PC-9 (cell line): Measurements from ENCODE around the gene PRAMEF20.
"Not testable (repeated sequence)": the region's sequence is repeated elsewhere in the genome, so short reads cannot be mapped to it uniquely, and the experiment has no call there.

Source experiments
- CTCF ChIP-seq: fragments of 200-600 bp; sonication (generic); conservative IDR thresholded peaks from 2 replicates; pipeline ENCODE4 v1.6.1; 2017; ENCODE audit warnings: mixed run types, antibody characterized with exemption, mild to moderate bottlenecking, moderate library complexity
- EZH2 ChIP-seq: fragments of 200-600 bp; sonication (generic); IDR thresholded peaks from 2 replicates; pipeline ENCODE4 v1.8.0; 2017; ENCODE audit warnings: antibody characterized with exemption, low read depth

DNA sequence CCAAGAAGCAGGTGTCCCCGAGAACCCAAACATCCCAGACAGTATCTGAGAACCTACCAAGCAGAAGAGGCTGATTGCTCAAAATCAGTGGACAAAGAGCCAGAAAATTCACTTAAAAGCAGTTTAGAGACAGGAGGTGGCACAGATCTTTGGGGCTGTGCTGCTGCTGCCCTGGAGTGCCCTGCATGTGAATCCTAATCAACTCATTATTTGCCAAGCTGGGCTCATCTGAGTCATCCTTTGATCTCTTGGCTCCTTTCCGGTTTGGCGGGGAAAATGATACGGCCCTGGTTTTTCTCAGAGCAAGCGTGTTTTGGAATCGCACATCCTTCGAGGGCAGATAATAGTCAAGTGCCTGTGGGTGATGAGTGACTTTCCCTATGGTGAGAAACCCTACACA is 47.9 kb upstream of the PRAMEF20 start:
- not testable (repeated sequence) for TF ChIP-seq CTCF, EZH2
